Stimulated activated naive B cell treated with anti-CD40 and anti-IgM and Interleukin-4, amounts not matched to agents 10 μg/mL and 1 μg/mL and 100 μg/mL, for 72 hours (primary cell): ENCODE data around the gene MBD3.
A peak's percentile ranks its signal among the peaks of the same experiment; 100 is the strongest.

ENCODE experiments used
- ATAC-seq, 2 donors: fragments of 150-1000 bp; cut with Tn5 transposase; replicated peaks; 2 replicates each; pipeline ENCODE4 v1.10.0; 2021; ENCODE audit warnings: moderate library complexity in 1 of 2
- DNase-seq: peaks from one replicate; pipeline ENCODE4 v3.0.0; 2021
- H3K27ac Mint-ChIP-seq: one replicate; pipeline ENCODE4 v1.8.0; 2022; ENCODE audit warnings: mild to moderate bottlenecking, mixed read lengths
- H3K27me3 Mint-ChIP-seq, 2 donors: one replicate each; pipeline ENCODE4 v1.8.0; 2022; ENCODE audit warnings: mixed read lengths in 2 of 2
- H3K36me3 Mint-ChIP-seq, 2 donors: one replicate each; pipeline ENCODE4 v1.8.0; 2022; ENCODE audit warnings: mixed read lengths in 2 of 2, mild to moderate bottlenecking in 1 of 2
- H3K4me1 Mint-ChIP-seq, 2 donors: one replicate each; pipeline ENCODE4 v1.8.0; 2022; ENCODE audit warnings: mixed read lengths in 2 of 2, mild to moderate bottlenecking in 1 of 2
- H3K4me3 Mint-ChIP-seq, 2 donors: one replicate each; pipeline ENCODE4 v1.8.0; 2022; ENCODE audit warnings: mild to moderate bottlenecking in 2 of 2, mixed read lengths in 2 of 2, moderate library complexity in 1 of 2
- H3K9me3 Mint-ChIP-seq, 2 donors: one replicate each; pipeline ENCODE4 v1.8.0; 2022; ENCODE audit warnings: mixed read lengths in 2 of 2, mild to moderate bottlenecking in 1 of 2

Gene MBD3

DNA sequence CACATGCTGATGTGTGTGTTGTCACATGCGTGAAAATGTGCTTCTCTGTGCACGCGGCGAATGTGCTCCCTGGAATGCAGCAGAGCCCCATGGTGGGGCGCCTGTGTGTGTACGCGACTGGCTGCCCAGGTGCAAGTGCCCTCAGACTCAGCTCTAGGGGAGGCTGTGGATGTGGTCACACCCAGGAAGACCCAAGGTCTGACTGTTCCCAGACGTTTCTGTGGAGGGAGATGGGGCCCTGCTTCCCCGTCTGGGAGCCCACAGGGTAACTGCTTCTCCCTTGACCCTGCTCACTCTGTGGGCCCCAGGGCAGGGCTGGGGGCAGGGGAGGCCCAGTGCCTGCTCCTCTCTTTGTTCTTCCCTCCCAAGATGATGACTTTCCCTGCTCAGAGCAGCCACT, 20.5 kb upstream of the MBD3 start:
- DNase-seq (no peak), ATAC-seq (no peak)
- H3K9me3 Mint-ChIP-seq, result no peaks in the 10 kb centered on the region
- H3K4me1 Mint-ChIP-seq, result peaks cover 32 to 61% of the 10 kb centered on the region in 2 donors
- H3K4me3 Mint-ChIP-seq, result no peak overlapping the region
- peaks cover 56 to 82% of the 10 kb centered on the region in 2 donors for H3K36me3 Mint-ChIP-seq
- no peaks in the 10 kb centered on the region for H3K27me3 Mint-ChIP-seq
- peak overlapping the region; percentile 88 for H3K27ac Mint-ChIP-seq

DNA sequence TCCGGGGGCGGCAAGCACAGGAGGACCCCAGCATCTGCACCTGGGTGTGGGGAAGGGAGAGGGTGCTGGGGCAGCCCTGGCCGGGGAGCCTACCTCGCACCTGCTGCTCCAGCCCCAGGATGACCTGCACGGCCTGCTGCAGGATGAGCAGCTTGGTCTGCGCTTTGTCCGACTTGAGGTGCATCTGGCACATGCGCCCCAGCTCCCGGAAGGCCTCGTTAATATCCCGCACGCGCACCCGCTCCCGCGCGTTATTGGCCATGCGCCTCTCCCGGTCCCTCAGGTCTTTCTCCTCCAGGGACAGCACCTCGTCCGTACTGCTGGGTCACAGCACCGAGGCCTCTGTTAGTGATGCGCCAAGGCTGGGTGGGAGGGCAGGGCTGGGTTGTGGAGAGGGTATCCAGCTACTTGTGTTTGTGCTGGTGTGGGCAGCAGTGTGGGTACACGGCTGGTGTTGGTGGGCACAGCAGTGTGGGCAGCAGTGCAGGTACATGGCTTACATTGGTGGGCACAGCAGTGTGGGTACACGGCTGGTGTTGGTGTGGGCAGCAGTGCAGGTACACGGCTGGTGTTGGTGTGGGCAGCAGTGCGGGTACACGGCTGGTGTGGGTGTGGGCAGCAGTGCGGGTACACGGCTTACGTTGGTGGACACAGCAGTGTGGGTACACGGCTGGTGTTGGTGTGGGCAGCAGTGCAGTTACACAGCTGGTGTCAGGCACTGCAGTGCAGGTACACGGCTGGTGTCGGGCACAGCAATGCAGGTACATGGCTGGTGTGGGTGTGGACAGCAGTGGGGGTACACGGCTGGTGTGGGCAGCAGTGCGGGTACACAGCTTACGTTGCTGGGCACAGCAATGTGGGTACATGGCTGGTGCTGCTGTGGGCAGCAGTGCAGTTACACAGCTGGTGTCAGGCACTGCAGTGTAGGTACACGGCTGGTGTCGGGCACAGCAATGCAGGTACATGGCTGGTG, 19.7 kb upstream of the MBD3 start:
- H3K36me3 Mint-ChIP-seq, result peaks cover 50 to 78% of the 10 kb centered on the region in 2 donors
- no peak overlapping the region for H3K4me3 Mint-ChIP-seq
- H3K27me3 Mint-ChIP-seq, result no peaks in the 10 kb centered on the region
- ATAC-seq (no peak), DNase-seq (no peak)
- no peaks in the 10 kb centered on the region for H3K9me3 Mint-ChIP-seq
- peaks cover 28 to 54% of the 10 kb centered on the region in 2 donors for H3K4me1 Mint-ChIP-seq
- H3K27ac Mint-ChIP-seq, result peak overlapping the region; percentile 65

DNA sequence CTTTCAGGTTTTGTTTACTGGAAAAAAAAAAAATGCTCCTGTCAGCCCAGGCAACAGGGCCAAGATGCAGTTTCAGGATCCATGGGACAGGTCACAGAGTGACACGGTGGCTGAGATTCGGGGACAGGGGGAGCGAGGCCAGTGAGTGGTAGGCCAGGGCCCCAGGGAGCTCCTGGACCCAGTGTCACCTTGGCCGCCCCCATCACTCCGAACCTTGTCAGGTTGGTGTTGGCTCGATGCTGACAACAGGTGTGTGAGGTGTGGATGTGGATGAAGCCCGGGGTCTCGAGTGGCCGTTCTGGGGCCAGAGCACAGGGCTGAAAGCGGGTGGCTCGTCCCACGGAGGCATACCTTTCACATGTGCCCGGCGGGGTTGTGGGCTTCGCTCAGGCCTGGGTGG, 18.7 kb upstream of the MBD3 start:
- peaks cover 40 to 67% of the 10 kb centered on the region in 2 donors for H3K36me3 Mint-ChIP-seq
- no peaks in the 10 kb centered on the region for H3K27me3 Mint-ChIP-seq
- DNase-seq (no peak), ATAC-seq (no peak)
- no peaks in the 10 kb centered on the region for H3K9me3 Mint-ChIP-seq
- no peak overlapping the region for H3K4me3 Mint-ChIP-seq
- no peak overlapping the region for H3K27ac Mint-ChIP-seq
- H3K4me1 Mint-ChIP-seq, result peaks cover 22 to 50% of the 10 kb centered on the region in 2 donors

DNA sequence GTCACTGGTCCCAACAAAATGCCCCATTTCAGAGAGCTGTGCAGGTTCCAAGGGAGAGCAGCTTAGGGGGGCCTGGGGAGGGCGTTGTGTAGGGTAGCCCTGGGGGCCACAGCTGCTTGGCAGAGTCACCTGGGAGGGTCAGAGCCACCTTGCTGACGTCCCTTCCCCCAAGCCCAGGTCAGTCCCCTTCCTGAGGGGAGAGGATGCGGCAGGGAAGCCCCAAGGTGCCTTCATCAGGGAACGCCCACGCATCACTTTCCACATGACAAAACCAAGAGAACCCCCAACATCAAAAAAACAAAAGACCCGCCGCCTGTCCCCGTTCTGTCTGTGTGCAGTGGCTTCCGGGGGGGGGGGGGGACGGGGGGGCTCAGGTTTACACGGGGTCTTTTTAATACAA, 17.9 kb upstream of the MBD3 start:
- Mint-ChIP-seq H3K36me3 (peaks cover 35 to 63% of the 10 kb centered on the region in 2 donors), H3K27me3 (no peaks in the 10 kb centered on the region), H3K27ac (no peak overlapping the region), H3K9me3 (no peaks in the 10 kb centered on the region), H3K4me1 (peaks cover 27 to 56% of the 10 kb centered on the region in 2 donors), H3K4me3 (peak overlapping the region in 1 of 2 donors; percentile 29)
- DNase-seq (no peak), ATAC-seq (no peak)

DNA sequence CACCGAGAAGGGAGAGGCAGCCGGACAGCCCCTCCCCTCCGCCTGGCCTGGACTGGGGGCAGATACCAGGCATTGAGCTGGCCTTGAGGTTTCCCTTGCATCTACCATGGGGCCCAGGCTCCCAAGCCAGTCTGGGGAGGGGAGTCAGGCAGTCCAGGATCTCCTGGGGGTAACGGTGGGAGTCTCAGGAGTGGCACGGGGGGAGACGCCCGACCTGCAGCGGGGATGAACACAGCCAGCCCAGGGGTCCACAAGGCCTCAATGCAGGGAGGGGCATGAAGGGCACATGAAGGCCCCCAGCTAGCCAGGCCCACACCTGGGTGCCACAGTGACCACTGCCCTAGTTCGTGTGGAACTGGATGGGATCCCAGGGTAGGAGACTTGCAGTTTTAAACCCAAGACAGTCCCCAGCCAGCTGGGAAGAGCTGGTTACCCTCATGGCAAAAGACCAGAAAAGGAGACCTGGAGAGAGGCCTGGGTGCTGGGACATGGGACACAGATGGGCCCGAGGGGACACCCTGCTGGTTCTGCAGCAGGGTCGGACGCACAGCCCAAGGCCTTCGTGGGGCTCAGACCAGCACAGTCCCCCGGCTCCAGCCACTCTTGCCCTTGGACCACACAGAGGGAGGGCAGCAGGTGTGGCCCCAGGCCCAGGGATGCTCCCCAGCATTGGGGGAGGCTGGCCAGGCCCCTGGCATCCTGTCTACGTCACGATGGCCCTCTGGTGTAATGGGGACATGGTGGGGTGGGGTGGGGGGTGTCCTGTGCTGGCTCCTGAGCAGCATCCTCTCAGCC, 17.2 kb upstream of the MBD3 start:
- peaks cover 33 to 59% of the 10 kb centered on the region in 2 donors for H3K36me3 Mint-ChIP-seq
- no peaks in the 10 kb centered on the region for H3K27me3 Mint-ChIP-seq
- H3K27ac Mint-ChIP-seq, result peak overlapping the region; percentile 42
- DNase-seq (no peak), ATAC-seq (no peak)
- H3K9me3 Mint-ChIP-seq, result no peaks in the 10 kb centered on the region
- H3K4me1 Mint-ChIP-seq, result peaks cover 27 to 56% of the 10 kb centered on the region in 2 donors
- no peak overlapping the region for H3K4me3 Mint-ChIP-seq

DNA sequence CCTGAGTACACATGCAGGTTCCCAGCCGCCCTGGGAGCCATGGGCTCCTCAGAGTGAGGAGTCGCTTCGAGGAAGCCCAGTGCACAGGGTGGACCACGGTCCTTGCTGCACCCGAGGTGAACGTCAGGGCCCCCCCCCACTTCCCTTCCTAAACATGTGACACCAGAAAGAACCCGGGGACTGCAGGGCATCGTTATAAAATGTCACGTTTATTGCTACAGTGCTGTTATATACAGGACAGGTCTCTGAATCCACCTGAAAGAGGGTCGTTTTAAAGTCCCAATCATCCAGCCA, 16.4 kb upstream of the MBD3 start:
- H3K27me3 Mint-ChIP-seq, result no peaks in the 10 kb centered on the region
- H3K9me3 Mint-ChIP-seq, result no peaks in the 10 kb centered on the region
- H3K4me1 Mint-ChIP-seq, result peaks cover 31 to 63% of the 10 kb centered on the region in 2 donors
- peaks cover 30 to 51% of the 10 kb centered on the region in 2 donors for H3K36me3 Mint-ChIP-seq
- H3K4me3 Mint-ChIP-seq, result no peak overlapping the region
- ATAC-seq (no peak), DNase-seq (no peak)
- no peak overlapping the region for H3K27ac Mint-ChIP-seq

DNA sequence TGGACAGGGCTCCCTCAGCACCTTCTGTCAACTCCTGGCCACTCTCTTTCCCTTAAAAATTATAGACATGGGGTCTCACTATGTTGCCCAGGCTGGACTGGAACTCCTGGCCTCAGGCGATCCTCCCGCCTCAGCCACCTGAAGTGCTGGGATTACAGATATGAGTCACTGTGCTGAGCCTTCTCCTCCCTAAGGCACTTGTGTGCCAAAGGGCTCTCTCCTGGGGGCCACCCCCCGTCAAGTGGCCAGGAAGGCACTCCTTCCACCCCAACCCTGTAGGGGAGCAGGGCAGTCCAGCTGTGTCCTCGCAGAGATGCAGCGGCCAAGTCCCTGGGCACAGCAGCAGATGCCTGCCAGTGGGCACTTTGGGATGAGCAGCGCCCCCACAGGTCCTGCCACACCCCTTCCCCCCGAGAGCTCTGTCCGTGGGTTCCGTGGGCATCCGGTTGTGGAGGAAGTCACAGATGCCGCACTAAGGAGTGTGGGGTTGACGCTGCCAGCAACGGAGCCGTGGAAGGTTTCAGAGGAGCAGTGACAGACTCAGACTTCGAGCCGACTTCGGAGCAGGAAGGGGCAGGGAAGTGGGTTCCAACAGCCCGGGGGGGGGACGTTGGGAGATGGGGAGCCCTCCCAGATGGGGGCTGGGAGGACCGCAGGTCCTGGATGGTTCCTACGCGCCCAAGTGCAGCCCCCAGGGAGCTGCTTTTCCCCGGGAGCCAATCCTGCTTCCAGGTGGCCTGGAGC, 15.9 kb upstream of the MBD3 start:
- Mint-ChIP-seq H3K4me1 (peaks cover 31 to 68% of the 10 kb centered on the region in 2 donors), H3K27me3 (no peaks in the 10 kb centered on the region), H3K27ac (peak overlapping the region; percentile 93), H3K9me3 (no peaks in the 10 kb centered on the region), H3K4me3 (peak overlapping the region; percentile 36 to 57), H3K36me3 (peaks cover 24 to 45% of the 10 kb centered on the region in 2 donors)
- DNase-seq (no peak), ATAC-seq (no peak)

DNA sequence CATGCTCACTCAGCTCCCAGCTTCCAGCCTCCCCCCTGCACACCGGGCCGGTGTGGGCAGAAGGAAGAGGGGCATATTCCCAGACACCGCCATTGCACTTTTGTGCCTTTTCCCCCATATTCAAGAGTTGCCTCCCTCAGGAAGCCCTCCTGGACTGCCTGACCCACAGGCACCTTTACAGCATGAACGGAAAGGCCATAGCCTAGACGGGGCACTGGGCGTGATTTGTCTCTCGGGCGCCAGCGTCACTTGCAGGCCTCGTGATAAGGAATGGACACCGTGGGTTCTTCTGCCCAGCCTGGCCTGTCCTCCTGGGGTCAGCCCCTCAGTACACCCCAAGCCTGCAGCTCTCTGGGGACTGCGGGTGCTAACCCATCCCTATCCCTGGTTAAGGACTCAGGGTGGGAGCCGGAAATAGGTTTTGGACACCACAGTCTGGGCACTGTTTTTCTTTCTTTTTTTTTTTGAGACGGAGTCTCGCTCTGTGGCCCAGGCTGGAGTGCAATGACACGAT, 13.5 kb upstream of the MBD3 start:
- Mint-ChIP-seq H3K36me3 (peaks cover 14 to 31% of the 10 kb centered on the region in 2 donors), H3K4me1 (peaks cover 33 to 58% of the 10 kb centered on the region in 2 donors), H3K27ac (peak overlapping the region; percentile 98), H3K27me3 (no peaks in the 10 kb centered on the region), H3K4me3 (peak overlapping the region; percentile 91 to 94), H3K9me3 (no peaks in the 10 kb centered on the region)
- peak; percentile 1 to 11 for ATAC-seq
- no peak for DNase-seq

DNA sequence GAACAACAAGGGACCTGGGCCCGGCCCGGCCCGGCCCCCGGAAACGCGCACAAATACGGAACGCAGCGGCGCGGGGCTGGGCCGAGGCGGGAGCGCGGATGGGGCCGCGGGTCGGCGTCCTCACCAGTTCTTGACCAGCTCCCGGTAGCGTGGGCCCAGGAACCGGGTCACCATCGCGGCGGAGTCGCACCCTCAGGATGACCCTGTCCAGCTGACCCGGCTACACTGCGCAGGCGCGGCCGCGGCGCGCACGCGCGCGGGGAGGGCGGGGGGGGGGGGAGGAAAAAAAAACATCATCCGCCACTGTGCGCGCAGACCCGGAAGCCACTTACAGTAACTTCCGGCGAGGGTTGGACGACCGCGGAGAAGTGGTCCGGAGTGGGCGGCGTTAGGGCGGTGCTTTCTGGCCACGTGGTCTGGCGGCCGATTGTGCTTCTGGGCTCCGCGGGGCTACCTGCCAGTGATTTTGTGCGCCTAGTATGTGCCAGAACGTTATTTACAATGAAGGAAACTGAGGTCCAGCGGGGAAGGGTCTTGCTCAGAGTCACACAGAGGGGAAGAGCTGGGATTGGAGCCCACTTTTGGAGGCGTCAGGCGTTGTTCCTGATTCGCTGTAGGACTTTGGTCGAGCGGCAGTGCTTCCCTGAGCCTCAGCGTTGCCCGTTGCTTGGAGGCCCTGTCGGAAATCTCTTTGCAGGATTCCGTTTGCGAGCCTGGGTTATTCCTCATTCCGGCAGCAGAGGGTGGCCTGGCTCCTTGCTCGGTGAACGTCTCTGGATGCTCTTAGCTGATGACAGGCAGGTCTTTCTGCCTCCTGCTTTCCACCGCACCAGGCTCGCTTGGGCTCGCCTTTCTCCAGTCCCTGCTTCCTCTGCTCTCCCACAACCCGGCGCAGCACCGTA, 12.8 kb upstream of the MBD3 start, which contains the start of gene UQCR11:
UQCR11 (minus strand) TSS at position 227 of the 902 bp plus-strand sequence; CDS start at position 174, 53 bp downstream.
- Mint-ChIP-seq H3K27me3 (no peaks in the 10 kb centered on the region), H3K27ac (peak within 1 kb of the TSS; percentile 98), H3K9me3 (no peaks in the 10 kb centered on the region), H3K36me3 (peaks cover 14 to 28% of the 10 kb centered on the region in 2 donors), H3K4me3 (peak within 1 kb of the TSS; percentile 91 to 94), H3K4me1 (peaks cover 32 to 55% of the 10 kb centered on the region in 2 donors)
- DNase-seq, result peak; percentile 90
- ATAC-seq, result peak; percentile 88 to 93

DNA sequence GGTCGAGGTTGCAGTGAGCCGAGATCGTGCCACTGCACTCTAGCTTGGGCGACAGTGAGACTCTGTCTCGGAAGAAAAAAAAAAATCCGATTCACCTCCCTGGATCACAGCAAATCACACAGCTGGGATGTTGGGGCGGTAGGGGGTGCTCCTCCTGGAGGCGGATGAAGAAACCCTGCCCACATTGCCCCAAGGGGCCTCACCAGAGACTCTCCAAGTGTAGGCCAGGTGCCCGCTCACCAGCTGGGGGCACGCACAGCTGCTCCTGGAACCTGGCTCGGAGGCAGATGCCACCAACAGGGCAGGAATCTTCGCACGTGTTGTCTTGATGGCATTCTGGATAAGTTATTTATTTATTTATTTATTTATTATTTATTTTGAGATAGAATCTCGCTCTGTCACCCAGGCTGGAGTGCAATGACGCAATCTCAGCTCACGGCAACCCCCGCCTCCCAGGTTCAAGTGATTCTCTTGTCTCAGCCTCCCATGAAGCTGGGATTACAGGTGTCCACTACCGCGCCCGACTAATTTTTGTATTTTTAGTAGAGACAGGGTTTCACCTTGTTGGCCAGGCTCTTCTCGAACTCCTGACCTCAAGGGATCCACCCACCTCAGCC, 9.5 kb upstream of the MBD3 start:
- H3K9me3 Mint-ChIP-seq, result no peaks in the 10 kb centered on the region
- peaks cover 15 to 18% of the 10 kb centered on the region in 2 donors for H3K36me3 Mint-ChIP-seq
- DNase-seq, result no peak
- H3K4me3 Mint-ChIP-seq, result no peak overlapping the region
- H3K4me1 Mint-ChIP-seq, result peaks cover 16 to 32% of the 10 kb centered on the region in 2 donors
- no peak overlapping the region for H3K27ac Mint-ChIP-seq
- no peaks in the 10 kb centered on the region for H3K27me3 Mint-ChIP-seq
- no peak for ATAC-seq

DNA sequence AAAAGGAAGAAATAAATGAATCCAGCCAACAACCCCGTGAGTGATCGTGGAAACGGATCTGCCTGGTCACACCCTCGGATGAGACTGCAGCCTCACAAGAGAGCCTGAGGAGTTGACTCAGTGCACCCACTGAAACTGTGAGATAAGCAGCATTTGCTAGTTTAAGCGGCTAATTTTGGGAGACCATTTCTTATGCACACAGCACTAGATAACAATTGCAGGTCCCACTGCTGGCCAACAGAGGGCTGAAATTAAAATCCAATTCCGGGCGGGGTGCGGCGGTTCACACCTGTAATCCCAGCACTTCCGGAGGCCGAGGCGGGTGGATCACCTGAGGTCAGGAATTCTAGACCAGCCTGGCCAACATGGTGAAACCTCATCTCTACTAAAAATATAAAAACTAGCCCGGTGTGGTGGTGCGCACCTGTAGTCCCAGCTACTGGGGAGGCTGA, 9.0 kb upstream of the MBD3 start:
- no peak overlapping the region for H3K27ac Mint-ChIP-seq

DNA sequence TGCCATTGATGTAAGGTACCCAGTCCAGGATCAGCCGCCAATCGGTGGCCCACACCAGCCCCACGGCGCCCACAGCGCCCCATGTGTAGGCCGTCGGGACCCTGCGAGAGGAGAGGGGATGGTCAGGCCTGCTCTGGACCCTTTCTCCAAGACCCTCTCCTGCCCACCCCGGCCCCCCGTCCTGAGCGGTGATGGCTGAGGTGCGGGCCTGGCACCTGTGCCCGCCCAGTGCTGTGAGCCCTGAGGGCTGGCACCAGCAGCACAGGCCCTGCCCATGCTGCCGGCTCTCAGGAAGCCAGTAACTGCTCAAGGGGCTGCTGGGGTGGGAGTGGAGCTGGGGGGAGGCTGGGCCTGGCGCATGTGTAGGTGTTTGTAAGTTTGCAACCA, 6.8 kb upstream of the MBD3 start:
- DNase-seq (no peak), ATAC-seq (no peak)
- peaks cover 8 to 16% of the 10 kb centered on the region in 2 donors for H3K4me1 Mint-ChIP-seq
- H3K27ac Mint-ChIP-seq, result no peak overlapping the region
- H3K9me3 Mint-ChIP-seq, result no peaks in the 10 kb centered on the region
- peaks cover 21 to 24% of the 10 kb centered on the region in 2 donors for H3K36me3 Mint-ChIP-seq
- no peaks in the 10 kb centered on the region for H3K27me3 Mint-ChIP-seq
- H3K4me3 Mint-ChIP-seq, result no peak overlapping the region

More for the DNA sequence above, 9.0 kb upstream of the MBD3 start:
- no peaks in the 10 kb centered on the region for H3K27me3 Mint-ChIP-seq
- H3K4me1 Mint-ChIP-seq, result peaks cover 16 to 29% of the 10 kb centered on the region in 2 donors
- no peaks in the 10 kb centered on the region for H3K9me3 Mint-ChIP-seq
- peaks cover 16 to 19% of the 10 kb centered on the region in 2 donors for H3K36me3 Mint-ChIP-seq
- H3K4me3 Mint-ChIP-seq, result no peak overlapping the region
- DNase-seq (no peak), ATAC-seq (no peak)
